Thoracic aorta (tissue), 2 donors: ENCODE results near the gene BAG3. TPM values are rescaled to one million over a fixed set of nuclear protein-coding genes. Genes with fewer than 3 reads are reported as not detected.

Experiments used
- ATAC-seq: fragments of 150-250 bp; one replicate; pipeline ENCODE4 v1.8.0; 2017; ENCODE audit warnings: low read depth; ENCODE audit not compliant: insufficient number of reproducible peaks, low FRiP score
- DNase-seq: peaks from one replicate; pipeline ENCODE4 v3.0.0-alpha.2; 2020; ENCODE audit warnings: low spot score
- H3K27ac ChIP-seq, 2 donors: fragments of 200-600 bp; sonication (generic); 1 replicate in 1 of 2; 2 replicates in 1 of 2; pipeline ENCODE4 v1.5.1; 2016; ENCODE audit warnings: mild to moderate bottlenecking in 2 of 2, moderate library complexity in 2 of 2
- H3K27me3 ChIP-seq: fragments of 200-600 bp; sonication (generic); replicated peaks from 2 replicates; pipeline ENCODE4 v1.6.0; 2016; ENCODE audit warnings: mild to moderate bottlenecking; ENCODE audit not compliant: insufficient read depth
- H3K36me3 ChIP-seq: fragments of 200-600 bp; sonication (generic); one replicate; pipeline ENCODE4 v1.5.1; 2016
- H3K4me1 ChIP-seq, 2 donors: fragments of 200-600 bp; sonication (generic); 1 replicate in 1 of 2; 2 replicates in 1 of 2; pipeline versions ENCODE4 v1.5.1 to v1.6.0; 2016; ENCODE audit warnings: low read depth in 2 of 2, mild to moderate bottlenecking in 1 of 2; ENCODE audit not compliant: control insufficient read depth in 1 of 2
- H3K4me3 ChIP-seq: fragments of 200-600 bp; sonication (generic); 2 replicates; pipeline ENCODE4 v1.5.1; 2016; ENCODE audit warnings: mild to moderate bottlenecking
- H3K9me3 ChIP-seq: fragments of 200-600 bp; sonication (generic); 2 replicates; pipeline ENCODE4 v1.5.1; 2016
- total RNA-seq, 2 donors: library from RNA; depleted of rRNA; stranded (reverse); fragments of >200 nt; gene quantifications; one replicate each; pipeline versions ENCODE4 v1.1.0 to v1.2.3, GENCODE V29; 2016
- TF ChIP-seq, protein P1 (sequence below): fragments of 200-600 bp; sonication (generic); IDR thresholded peaks from one replicate; pipeline ENCODE4 v1.5.1; 2019; ENCODE audit warnings: antibody characterized with exemption

BAG3 gene
- total RNA-seq, 2 donors from 2014 or later: 48.9 to 87.6 TPM

DNA sequence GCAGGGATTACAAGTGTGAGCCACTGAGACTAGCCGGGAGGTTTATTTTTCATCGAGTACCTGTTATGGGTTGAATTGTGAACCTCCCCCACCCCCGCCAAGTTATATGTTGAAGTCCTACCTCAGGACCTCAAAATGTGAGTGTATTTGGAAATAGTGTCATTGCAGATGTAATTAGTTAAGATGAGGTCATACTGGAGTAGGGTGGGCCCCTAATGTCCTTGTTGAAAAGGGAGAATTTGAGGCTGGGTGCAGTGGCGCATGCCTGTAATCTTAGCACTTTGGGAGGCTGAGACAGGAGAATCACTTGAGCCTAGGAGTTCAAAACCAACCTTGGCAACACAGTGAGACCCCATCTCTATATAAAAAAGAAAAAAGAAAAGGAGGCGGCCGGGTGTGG is 10.8 kb upstream of the BAG3 start:
- DNase-seq (no peak), ATAC-seq (no peak)
- H3K4me1 ChIP-seq: no peaks in the 10 kb centered on the region
- peaks cover 11% of the 10 kb centered on the region for H3K9me3 ChIP-seq
- H3K4me3 ChIP-seq: no peak overlapping the region
- no peak overlapping the region for H3K27ac ChIP-seq
- H3K27me3 ChIP-seq: no peaks in the 10 kb centered on the region
- H3K36me3 ChIP-seq: no peaks in the 10 kb centered on the region
- TF ChIP-seq, protein P1, sequence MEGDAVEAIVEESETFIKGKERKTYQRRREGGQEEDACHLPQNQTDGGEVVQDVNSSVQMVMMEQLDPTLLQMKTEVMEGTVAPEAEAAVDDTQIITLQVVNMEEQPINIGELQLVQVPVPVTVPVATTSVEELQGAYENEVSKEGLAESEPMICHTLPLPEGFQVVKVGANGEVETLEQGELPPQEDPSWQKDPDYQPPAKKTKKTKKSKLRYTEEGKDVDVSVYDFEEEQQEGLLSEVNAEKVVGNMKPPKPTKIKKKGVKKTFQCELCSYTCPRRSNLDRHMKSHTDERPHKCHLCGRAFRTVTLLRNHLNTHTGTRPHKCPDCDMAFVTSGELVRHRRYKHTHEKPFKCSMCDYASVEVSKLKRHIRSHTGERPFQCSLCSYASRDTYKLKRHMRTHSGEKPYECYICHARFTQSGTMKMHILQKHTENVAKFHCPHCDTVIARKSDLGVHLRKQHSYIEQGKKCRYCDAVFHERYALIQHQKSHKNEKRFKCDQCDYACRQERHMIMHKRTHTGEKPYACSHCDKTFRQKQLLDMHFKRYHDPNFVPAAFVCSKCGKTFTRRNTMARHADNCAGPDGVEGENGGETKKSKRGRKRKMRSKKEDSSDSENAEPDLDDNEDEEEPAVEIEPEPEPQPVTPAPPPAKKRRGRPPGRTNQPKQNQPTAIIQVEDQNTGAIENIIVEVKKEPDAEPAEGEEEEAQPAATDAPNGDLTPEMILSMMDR: no peak

DNA sequence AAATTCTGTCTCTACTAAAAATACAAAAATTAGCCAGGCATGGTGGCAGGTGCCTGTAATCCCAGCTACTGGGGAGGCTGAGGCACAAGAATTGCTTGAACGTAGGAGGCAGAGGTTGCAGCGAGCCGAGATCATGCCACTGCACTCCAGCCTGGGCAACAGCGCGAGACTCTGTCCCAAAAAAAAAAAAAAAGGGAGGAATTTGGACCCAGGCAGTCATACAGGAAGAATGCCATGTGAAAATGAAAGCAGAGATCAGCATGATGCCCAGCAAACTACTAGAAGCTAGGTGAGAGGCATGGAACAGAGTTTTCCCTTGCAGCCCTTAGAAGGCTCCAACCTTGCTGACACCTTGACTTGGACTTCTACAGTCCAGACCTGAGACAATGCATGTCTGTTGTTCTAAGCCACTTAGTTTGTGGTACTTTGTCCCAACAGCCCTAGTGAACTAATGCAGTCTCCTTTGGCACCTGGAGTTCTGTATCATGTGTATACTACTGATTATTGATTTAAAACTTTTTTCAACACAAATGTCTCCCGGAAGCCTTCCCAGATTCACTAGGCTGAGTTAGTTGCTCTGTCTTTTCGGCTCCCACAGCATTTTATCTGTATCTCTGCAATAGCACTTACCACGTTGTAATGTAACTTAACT is 10.2 kb upstream of the BAG3 start:
- no peak overlapping the region for H3K27ac ChIP-seq
- no peaks in the 10 kb centered on the region for H3K27me3 ChIP-seq
- no peak overlapping the region for H3K4me3 ChIP-seq
- TF ChIP-seq, protein P1: no peak
- H3K36me3 ChIP-seq: no peaks in the 10 kb centered on the region
- peaks cover 12% of the 10 kb centered on the region for H3K9me3 ChIP-seq
- no peaks in the 10 kb centered on the region for H3K4me1 ChIP-seq
- DNase-seq (no peak), ATAC-seq (no peak)

DNA sequence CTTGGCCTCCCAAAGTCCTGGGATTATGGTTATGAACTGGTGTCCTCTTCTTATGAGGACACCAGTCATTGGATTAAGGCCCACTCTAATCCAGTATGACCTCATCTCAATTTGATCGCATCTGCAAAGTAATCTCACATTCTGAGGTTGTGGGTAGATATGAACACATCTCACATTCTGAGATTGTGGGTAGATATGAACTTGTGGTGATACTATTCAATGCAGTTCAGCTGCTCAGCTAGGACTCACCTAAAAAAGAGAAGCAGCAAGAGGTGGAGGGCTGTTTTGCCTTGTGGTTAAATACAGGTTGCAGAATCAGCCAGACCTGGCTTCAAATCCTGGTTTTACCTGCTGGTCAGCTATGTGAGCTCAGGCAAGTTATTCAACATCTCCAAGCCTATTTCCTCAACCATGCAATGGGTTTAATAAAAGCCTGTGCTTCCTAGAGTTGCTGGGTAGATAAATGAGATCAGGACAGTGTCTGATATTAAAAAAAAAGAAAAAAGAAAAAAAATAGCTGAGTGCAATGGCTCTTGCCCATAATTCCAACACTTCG is 8.5 kb upstream of the BAG3 start:
- Histone ChIP-seq H3K4me3 (no peak overlapping the region), H3K4me1 (no peaks in the 10 kb centered on the region), H3K9me3 (peaks cover 12% of the 10 kb centered on the region), H3K27me3 (no peaks in the 10 kb centered on the region), H3K27ac (no peak overlapping the region), H3K36me3 (no peaks in the 10 kb centered on the region)
- ATAC-seq: no peak
- DNase-seq: no peak
- TF ChIP-seq, protein P1: no peak

DNA sequence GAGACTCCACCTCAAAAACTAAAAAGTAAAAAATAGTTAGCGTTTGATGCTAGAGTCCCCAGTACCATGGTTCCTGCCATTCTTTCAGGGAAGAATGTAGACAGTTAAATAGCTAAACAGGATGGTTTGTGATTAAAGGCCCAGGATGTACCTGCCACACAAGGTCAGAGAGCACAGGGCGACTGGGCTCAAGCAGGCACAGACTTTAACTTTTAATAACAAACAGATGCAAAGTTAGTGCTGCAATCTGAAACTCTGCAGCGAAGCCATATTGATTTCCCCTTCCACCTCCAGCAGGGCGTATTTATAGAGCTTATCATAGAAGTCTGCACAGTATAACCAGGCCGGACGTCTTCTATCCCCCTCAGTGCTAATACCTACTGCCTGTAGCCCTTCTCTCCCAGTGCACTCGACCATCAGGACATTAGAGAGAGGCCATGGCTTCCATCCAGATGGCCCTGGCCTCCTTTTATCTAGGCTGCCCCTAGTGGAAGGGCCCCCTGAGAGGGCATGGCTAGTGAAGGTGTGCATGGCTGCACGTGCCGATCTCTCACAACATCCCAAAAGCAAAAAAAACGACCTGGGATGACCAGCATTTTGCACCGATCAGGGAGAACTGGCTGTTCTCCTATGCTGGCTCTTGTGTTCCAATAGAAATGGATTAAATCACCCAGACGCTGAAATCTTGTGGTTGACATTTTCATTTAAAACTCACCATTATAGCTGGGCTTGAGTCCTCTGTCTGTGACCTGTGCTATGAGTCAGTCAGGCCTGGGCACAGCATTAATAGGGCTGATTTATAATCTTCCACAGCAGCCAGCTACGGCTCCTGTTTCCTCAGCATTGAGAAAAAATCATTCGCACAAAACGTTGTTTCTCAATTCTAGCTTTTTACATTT is 7.6 kb upstream of the BAG3 start:
- TF ChIP-seq, protein P1: no peak
- Histone ChIP-seq H3K9me3 (peaks cover 12% of the 10 kb centered on the region), H3K27me3 (no peaks in the 10 kb centered on the region), H3K27ac (no peak overlapping the region), H3K4me3 (no peak overlapping the region), H3K36me3 (no peaks in the 10 kb centered on the region), H3K4me1 (no peaks in the 10 kb centered on the region)
- DNase-seq: no peak
- ATAC-seq: no peak

DNA sequence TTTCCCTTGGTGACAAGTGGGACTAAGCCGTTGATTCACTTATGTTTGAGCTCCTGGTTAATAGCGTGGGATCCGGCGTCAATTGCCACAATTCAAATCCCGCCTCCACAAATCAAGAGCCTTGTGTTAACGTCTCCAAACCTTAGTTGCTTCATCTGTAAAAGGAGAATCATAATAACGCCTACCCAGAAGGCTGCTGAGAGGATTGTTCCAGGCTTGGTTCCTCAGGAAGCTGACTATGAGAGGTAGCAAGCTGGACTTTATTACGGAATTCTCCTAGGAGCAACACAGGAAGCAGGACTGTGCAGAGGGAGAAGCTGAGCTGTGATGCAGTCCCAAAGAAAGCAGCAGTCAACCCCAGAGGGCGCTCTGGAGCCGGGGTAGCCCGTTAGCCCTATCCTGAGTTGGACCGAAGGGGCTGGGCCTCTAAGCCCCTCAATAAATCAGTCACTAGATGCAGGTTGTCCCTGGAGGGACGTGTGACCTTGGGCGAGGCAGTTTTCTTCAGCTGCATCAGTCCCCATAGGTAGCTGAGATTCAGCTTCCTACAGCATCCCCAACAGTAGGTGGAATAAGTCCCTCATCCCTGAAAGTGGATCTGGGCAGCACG is 6.9 kb upstream of the BAG3 start:
- no peaks in the 10 kb centered on the region for H3K4me1 ChIP-seq
- H3K4me3 ChIP-seq: no peak overlapping the region
- DNase-seq: no peak
- ATAC-seq: no peak
- no peaks in the 10 kb centered on the region for H3K36me3 ChIP-seq
- no peaks in the 10 kb centered on the region for H3K27me3 ChIP-seq
- H3K9me3 ChIP-seq: peaks cover 12% of the 10 kb centered on the region
- H3K27ac ChIP-seq: no peak overlapping the region
- TF ChIP-seq, protein P1: no peak
